ENCODE results near the gene CCDC91.
"Not testable (repeated sequence)": the region's sequence is repeated elsewhere in the genome, so short reads cannot be mapped to it uniquely, and the experiment has no call there.

- not testable (repeated sequence) for TF ChIP-seq E2F5 (CRISPR knock-in tag; IDR thresholded peaks at IDR 0.05); E2F1 (CRISPR knock-in tag; IDR thresholded peaks at IDR 0.05); ZNF121 (CRISPR knock-in tag; IDR thresholded peaks at IDR 0.05); PRDM15 (CRISPR knock-in tag; IDR thresholded peaks at IDR 0.05); SMAD3 (CRISPR knock-in tag; IDR thresholded peaks at IDR 0.05; ENCODE audit: borderline replicate concordance); NFYB (CRISPR knock-in tag; conservative IDR thresholded peaks at IDR 0.05; ENCODE audit: low read depth); ZNF263 (CRISPR knock-in tag; IDR thresholded peaks at IDR 0.05; ENCODE audit: low read depth)
- TF ChIP-seq, protein P1, sequence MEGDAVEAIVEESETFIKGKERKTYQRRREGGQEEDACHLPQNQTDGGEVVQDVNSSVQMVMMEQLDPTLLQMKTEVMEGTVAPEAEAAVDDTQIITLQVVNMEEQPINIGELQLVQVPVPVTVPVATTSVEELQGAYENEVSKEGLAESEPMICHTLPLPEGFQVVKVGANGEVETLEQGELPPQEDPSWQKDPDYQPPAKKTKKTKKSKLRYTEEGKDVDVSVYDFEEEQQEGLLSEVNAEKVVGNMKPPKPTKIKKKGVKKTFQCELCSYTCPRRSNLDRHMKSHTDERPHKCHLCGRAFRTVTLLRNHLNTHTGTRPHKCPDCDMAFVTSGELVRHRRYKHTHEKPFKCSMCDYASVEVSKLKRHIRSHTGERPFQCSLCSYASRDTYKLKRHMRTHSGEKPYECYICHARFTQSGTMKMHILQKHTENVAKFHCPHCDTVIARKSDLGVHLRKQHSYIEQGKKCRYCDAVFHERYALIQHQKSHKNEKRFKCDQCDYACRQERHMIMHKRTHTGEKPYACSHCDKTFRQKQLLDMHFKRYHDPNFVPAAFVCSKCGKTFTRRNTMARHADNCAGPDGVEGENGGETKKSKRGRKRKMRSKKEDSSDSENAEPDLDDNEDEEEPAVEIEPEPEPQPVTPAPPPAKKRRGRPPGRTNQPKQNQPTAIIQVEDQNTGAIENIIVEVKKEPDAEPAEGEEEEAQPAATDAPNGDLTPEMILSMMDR (IDR thresholded peaks at IDR 0.05) = not testable (repeated sequence)
- TF ChIP-seq, protein P2, sequence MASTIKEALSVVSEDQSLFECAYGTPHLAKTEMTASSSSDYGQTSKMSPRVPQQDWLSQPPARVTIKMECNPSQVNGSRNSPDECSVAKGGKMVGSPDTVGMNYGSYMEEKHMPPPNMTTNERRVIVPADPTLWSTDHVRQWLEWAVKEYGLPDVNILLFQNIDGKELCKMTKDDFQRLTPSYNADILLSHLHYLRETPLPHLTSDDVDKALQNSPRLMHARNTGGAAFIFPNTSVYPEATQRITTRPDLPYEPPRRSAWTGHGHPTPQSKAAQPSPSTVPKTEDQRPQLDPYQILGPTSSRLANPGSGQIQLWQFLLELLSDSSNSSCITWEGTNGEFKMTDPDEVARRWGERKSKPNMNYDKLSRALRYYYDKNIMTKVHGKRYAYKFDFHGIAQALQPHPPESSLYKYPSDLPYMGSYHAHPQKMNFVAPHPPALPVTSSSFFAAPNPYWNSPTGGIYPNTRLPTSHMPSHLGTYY (CRISPR knock-in tag; IDR thresholded peaks at IDR 0.05) = not testable (repeated sequence)
Observed at GRCh38 chr12:28267920-28268607, 77.8 kb downstream of the CCDC91 start.
